Ovary (tissue), 9 donors: ENCODE data around the gene C4orf50. TPM values are rescaled to one million over a fixed set of nuclear protein-coding genes. Genes with fewer than 3 reads are reported as not detected.

Experiments
- DNase-seq, 5 donors: peaks; one replicate each; pipeline ENCODE4 v3.0.0-alpha.2; 2019 to 2020
- H3K27ac ChIP-seq, 2 donors: fragments of 200-600 bp; one replicate each; pipeline versions ENCODE4 v1.5.1 to v1.8.0; 2019 to 2022
- H3K27me3 ChIP-seq: fragments of 200-600 bp; one replicate; pipeline ENCODE4 v1.8.0; 2022
- H3K36me3 ChIP-seq: fragments of 200-600 bp; sonication (generic); one replicate; pipeline ENCODE4 v1.5.1; 2019
- H3K4me1 ChIP-seq: one replicate; pipeline ENCODE4 v1.8.1; 2013; ENCODE audit warnings: mild to moderate bottlenecking, moderate library complexity; ENCODE audit not compliant: insufficient read depth
- H3K4me3 ChIP-seq: fragments of 200-600 bp; sonication (generic); one replicate; pipeline ENCODE4 v1.5.1; 2017
- H3K9me3 ChIP-seq, 2 donors: fragments of 200-600 bp in 1 of 2; sonication (generic) in 1 of 2; one replicate each; pipeline versions ENCODE4 v1.5.1 to v1.8.1; 2013 to 2019; ENCODE audit warnings: mild to moderate bottlenecking in 1 of 2, moderate library complexity in 1 of 2
- EP300 ChIP-seq: sonication (generic); formaldehyde crosslinking; IDR thresholded peaks from one replicate; pipeline ENCODE4 v1.6.1; 2017; ENCODE audit warnings: antibody characterized with exemption
- POLR2A ChIP-seq: fragments of 450-650 bp; IDR thresholded peaks from one replicate; pipeline ENCODE4 v1.6.1; 2017; ENCODE audit warnings: antibody characterized with exemption, mild to moderate bottlenecking, moderate library complexity
- WGBS, 3 donors: extraction: QIAGEN DNeasy Blood & Tissue Kit in 1 of 3; methylation state at CpG; one replicate each; pipeline versions ENCODE4 v1.1.5 to v1.1.7; 2013 to 2017; 5-methylcytosine and 5-hydroxymethylcytosine counted together
- intact Hi-C, 4 donors: fragments of 100-400 bp; cut with DNase I; formaldehyde crosslinking; loops; one replicate each; pipeline versions ENCODE4 v1.11.0 to v1.15.1; 2022 to 2023
- polyA plus RNA-seq, 2 donors: library from polyadenylated mRNA; stranded (reverse); fragments of 200-250 nt in 1 of 2; fragments of 350-450 nt in 1 of 2; fragmentation: Illumina TruSeq in 1 of 2; extraction: RNeasy Lipid Tissue Mini Kit (QIAGEN cat#74804) in 1 of 2; gene quantifications; one replicate each; pipeline ENCODE4 v1.2.3, GENCODE V29; 2013 to 2014
- total RNA-seq, 7 donors: library from RNA; depleted of rRNA in 2 of 7; stranded (reverse); fragments of >200 nt in 2 of 7; fragmentation: NEBNext Ultra II Directional in 3 of 7; extraction: Animal tissue kit (Norgen Biotek cat#: 25700) in 3 of 7; gene quantifications; one replicate each; pipeline versions ENCODE4 v1.1.0 to v1.2.4, GENCODE V29; 2016 to 2023
- TF ChIP-seq, protein P1 (sequence below), 3 donors: fragments of 450-650 bp in 2 of 3; fragments of 200-600 bp in 1 of 3; IDR thresholded peaks; one replicate each; pipeline versions ENCODE4 v1.5.1 to v1.8.0; 2016 to 2022; ENCODE audit warnings: antibody characterized with exemption in 3 of 3, mild to moderate bottlenecking in 1 of 3
- donor health status: DM: no; HTN: no; CAD: no; lungs with moderate emphysema.
- donor health status: DM: no; HTN: no; CAD: no.
- donor health status: Bipolar disorder and iron deficiency.
- donor health status: DM: yes; HTN: yes; CAD: no.
- donor health status: DM: no; HTN: no; CAD: no.
- donor health status: DM: yes; HTN: yes; CAD: no.

The C4orf50 gene
- total and polyA plus RNA-seq, 9 donors = 0.04 to 0.35 (median 0.12) TPM

DNA sequence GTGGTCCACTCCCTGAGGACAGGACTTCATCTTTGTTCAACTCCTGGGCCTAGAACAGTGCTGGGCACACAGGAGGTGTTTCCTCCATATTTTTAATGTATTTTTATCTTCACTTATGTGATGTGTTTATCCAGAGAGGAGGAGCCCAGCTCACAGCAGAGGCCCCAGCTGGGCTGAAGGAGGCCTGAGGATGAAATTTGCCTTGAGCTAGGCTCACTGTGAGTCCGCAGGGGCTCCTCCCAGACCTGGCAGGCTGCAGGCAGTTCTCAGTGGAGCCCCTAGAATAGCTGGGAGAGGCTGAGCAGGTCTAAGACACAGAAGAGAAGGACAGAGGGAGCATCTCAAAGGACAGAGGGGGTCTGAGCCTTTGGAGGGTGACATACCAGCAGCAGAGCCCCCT lies 26.8 kb downstream of the C4orf50 start:
- intact Hi-C loops = no loop called here
- H3K27me3 ChIP-seq = no peaks in the 10 kb centered on the region

DNA sequence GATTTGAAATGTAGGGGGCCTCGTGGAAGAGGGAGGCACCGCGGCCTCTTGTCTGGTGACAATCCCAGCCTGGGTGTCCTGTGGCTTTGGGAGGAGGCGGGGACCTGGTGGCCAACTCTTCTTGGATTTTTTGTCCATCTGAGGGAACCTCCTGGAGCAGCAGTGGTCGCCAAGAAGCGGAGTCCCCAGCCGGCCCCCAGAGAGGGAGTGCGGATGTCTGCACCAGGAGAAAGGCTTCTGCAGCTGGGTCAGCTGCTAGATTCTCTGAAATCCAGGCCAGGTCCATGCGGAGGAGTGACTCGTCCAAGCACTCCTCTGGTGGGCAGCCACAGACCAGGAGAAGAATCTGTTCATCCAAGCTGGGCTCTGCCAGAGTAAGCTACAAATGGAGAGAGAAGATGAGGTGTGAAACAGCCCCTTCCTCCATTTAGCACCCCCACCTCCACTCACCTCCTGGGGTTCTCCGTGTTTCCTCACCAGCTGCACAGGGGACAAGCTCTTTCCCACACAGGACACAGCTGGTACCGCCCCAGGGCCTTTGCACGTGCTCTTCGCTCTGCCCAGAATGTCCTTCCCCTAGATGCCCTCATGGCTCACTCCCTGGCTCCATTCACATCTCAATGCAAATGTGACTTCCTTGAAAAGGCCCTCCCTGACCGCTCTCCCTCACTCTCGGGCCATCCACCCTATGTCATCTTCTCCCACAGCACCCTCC lies 27.6 kb downstream of the C4orf50 start:
- H3K36me3 ChIP-seq = no peaks in the 10 kb centered on the region
- WGBS, 3 donors = 83 to 87% (median 84%) methylated on average over 16 of the region's 16 CpGs

More for the DNA sequence above, 26.8 kb downstream of the C4orf50 start:
- no peak overlapping the region for H3K4me3 ChIP-seq
- no peaks in the 10 kb centered on the region for H3K36me3 ChIP-seq
- DNase-seq = peak in 1 of 5 donors; percentile 12
- WGBS, 3 donors = 50 to 75% (median 50%) methylated on average over 1 of the region's 1 CpG
- no peaks in the 10 kb centered on the region for H3K4me1 ChIP-seq
- no peak overlapping the region for H3K27ac ChIP-seq
- TF ChIP-seq EP300 = no peak
- TF ChIP-seq, protein P1, sequence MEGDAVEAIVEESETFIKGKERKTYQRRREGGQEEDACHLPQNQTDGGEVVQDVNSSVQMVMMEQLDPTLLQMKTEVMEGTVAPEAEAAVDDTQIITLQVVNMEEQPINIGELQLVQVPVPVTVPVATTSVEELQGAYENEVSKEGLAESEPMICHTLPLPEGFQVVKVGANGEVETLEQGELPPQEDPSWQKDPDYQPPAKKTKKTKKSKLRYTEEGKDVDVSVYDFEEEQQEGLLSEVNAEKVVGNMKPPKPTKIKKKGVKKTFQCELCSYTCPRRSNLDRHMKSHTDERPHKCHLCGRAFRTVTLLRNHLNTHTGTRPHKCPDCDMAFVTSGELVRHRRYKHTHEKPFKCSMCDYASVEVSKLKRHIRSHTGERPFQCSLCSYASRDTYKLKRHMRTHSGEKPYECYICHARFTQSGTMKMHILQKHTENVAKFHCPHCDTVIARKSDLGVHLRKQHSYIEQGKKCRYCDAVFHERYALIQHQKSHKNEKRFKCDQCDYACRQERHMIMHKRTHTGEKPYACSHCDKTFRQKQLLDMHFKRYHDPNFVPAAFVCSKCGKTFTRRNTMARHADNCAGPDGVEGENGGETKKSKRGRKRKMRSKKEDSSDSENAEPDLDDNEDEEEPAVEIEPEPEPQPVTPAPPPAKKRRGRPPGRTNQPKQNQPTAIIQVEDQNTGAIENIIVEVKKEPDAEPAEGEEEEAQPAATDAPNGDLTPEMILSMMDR (IDR thresholded peaks at IDR 0.05) = no peak
- no peak for TF ChIP-seq POLR2A
- H3K9me3 ChIP-seq = no peaks in the 10 kb centered on the region

DNA sequence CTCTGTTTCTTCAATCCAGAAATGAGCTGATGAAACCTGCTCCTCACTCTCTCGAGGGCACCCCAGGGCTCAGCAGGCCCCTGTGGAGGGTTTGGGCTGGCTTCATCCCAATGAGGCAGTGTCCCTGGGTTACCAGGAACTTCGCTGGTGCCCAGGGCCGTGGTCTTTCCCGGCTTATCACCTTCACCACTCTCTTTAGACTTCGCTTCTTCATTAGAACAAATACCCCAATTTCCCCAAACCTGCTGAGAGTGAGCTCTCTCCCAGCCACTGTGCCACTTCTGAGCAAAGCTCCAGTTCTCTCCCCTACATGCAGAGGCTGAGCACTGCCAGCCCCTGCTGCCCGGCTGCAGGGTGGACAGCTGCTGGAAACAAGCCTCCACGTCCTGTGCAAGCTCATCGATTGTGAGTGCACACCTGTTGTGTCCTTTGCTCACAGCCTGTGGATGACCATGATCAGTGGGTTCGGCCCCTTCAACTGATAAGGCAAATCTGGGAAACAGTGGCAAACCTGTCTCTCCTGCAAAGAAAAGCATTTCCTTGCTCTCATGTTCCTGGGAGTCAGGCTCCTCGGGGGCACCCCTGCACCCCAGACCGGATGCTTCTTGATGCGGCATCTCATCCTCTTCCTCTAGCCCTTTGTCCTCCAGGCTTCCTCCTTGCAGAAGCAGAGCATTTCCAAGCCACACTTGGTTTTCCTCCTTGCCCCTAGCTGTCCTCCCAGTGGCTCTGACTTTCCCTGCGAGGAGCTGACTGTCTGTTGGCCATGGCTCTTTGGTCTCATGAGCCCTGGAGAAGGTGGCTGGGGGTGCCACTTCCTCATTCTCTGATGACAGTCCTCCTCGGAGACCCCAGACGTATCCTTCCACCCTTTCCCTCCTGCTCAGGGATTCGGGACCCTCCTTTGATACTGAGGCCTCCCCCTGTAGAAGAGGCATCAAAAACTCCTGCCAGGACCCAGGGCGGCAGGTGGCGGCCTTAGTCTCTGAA lies 28.7 kb downstream of the C4orf50 start:
- no peaks in the 10 kb centered on the region for H3K4me1 ChIP-seq
- TF ChIP-seq, protein P1 (IDR thresholded peaks at IDR 0.05) = no peak
- no peak for TF ChIP-seq POLR2A
- TF ChIP-seq EP300 = no peak
- no peaks in the 10 kb centered on the region for H3K27me3 ChIP-seq
- no peak overlapping the region for H3K27ac ChIP-seq
- no peaks in the 10 kb centered on the region for H3K36me3 ChIP-seq
- no peak overlapping the region for H3K4me3 ChIP-seq
- intact Hi-C loops = no loop called here
- peak in 1 of 5 donors; percentile 6 for DNase-seq
- 78 to 83% (median 80%) methylated on average over 18 of the region's 18 CpGs for WGBS, 3 donors
- H3K9me3 ChIP-seq = no peaks in the 10 kb centered on the region

More for the DNA sequence above, 27.6 kb downstream of the C4orf50 start:
- Histone ChIP-seq H3K4me1 (no peaks in the 10 kb centered on the region), H3K4me3 (no peak overlapping the region), H3K9me3 (no peaks in the 10 kb centered on the region), H3K27ac (no peak overlapping the region), H3K27me3 (no peaks in the 10 kb centered on the region)
- DNase-seq = peak in 1 of 5 donors; percentile 5
- TF ChIP-seq, protein P1 (IDR thresholded peaks at IDR 0.05) = no peak
- TF ChIP-seq EP300 = no peak
- no peak for TF ChIP-seq POLR2A
- intact Hi-C loops = no loop called here

DNA sequence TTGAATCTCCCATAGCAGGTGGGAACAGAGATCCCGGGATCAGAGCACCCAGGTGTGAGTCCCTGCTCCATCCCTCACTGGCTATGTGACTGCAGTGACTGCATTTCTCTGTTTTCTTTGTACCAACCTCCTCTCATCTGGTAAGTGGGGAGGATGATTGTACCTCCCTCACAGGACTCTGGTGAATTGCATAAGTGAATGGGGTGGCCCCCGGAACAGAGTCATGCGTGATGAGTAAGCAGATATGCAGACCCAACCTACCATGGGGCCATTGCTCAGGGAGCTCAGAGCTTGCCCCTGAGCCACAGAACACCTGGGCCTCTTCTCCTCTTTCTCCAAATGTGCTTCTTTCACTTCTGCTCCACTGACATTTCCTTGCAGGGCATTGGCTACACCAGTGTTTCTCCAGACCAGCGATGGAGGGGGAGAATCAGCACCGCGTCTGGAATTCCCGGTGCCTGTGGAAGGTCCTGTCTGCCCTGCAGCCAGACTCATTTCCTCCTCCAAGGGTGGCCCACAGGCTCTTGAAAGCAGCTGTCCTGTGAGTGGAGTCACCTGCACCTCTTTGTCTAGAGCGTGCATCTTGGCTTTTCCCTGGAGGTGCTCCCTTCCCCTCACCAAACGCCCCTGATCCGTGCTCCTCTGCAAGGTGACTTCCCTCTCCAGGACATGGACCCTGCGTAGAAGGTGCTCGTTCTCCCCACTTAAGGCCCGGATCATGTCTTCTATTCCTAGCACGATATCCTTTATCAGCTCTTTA lies 30.0 kb downstream of the C4orf50 start:
- Histone ChIP-seq H3K27ac (no peak overlapping the region), H3K27me3 (no peaks in the 10 kb centered on the region), H3K4me3 (no peak overlapping the region), H3K4me1 (no peaks in the 10 kb centered on the region), H3K36me3 (no peaks in the 10 kb centered on the region), H3K9me3 (no peaks in the 10 kb centered on the region)
- TF ChIP-seq, protein P1 (IDR thresholded peaks at IDR 0.05) = no peak
- TF ChIP-seq EP300 (no peak), POLR2A (no peak)
- intact Hi-C loops = no loop called here
- peak in 1 of 5 donors; percentile 13 for DNase-seq
- WGBS, 3 donors = 75 to 79% (median 76%) methylated on average over 14 of the region's 14 CpGs
